ENCODE results near the gene LRRC2. TPM values are rescaled to one million over a fixed set of nuclear protein-coding genes. Genes with fewer than 3 reads are reported as not detected.

Gene LRRC2
- total RNA-seq, 1 experiment from 2014 or later = 2.6 TPM

DNA sequence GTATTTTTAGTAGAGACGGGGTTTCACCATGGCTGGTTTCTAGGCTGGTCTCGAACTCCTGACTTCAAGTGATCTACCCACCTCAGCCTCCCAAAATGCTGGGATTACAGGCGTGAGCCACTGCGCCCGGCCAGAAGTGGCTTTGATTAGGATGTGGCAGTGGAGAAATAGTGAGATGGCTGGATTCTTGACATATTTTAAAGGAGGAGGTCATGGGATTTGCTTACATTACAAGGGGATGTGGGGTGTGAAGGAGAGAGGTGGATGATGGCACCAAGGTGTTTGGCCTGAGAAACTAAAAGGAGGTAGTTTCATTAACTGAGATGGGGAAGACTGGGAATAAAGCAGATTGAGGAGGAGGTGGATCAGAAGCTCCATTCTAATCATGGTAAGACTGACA, 86.4 kb downstream of the LRRC2 start:
- Histone ChIP-seq H3K9ac (ENCODE audit: extremely low read depth, insufficient read length, low read length) (no peak overlapping the region), H3K23ac (ENCODE audit: insufficient read length, low read depth, low read length) (no peak overlapping the region), H3K23me2 (ENCODE audit: insufficient read length, low read depth, low read length, poor library complexity, severe bottlenecking) (no peaks in the 10 kb centered on the region), H2BK12ac (ENCODE audit: insufficient read length, low read depth, low read length) (no peak overlapping the region), H3K4me2 (ENCODE audit: insufficient read depth, insufficient read length, low read length) (no peak overlapping the region), H3K9me3 (ENCODE audit: control insufficient read depth, low read depth, low read length) (no peaks in the 10 kb centered on the region), H3K4me1 (ENCODE audit: insufficient read depth, low read length) (no peaks in the 10 kb centered on the region), H4K20me1 (ENCODE audit: control insufficient read depth, insufficient read depth, insufficient read length) (no peaks in the 10 kb centered on the region), H3K4ac (ENCODE audit: low read depth, low read length) (no peak overlapping the region), H3K27me3 (ENCODE audit: insufficient read depth, low read length) (no peaks in the 10 kb centered on the region), H3K79me1 (ENCODE audit: insufficient read depth, low read depth, low read length, poor library complexity, severe bottlenecking) (no peaks in the 10 kb centered on the region), H3T11ph (ENCODE audit: low read length) (no peak overlapping the region), H2AK5ac (ENCODE audit: insufficient read length, low read length) (no peak overlapping the region), H4K8ac (replicated peaks; ENCODE audit: insufficient read length, low read depth, low read length) (no peak overlapping the region), H2BK20ac (ENCODE audit: low read depth, low read length, poor library complexity, severe bottlenecking) (no peak overlapping the region), H3K56ac (ENCODE audit: insufficient read length, low read depth, low read length) (no peak overlapping the region), H2AFZ (ENCODE audit: low read length) (no peak overlapping the region), H3K18ac (ENCODE audit: insufficient read length, low read depth, low read length) (no peak overlapping the region), H3K79me2 (ENCODE audit: insufficient read depth, low read length) (no peaks in the 10 kb centered on the region), H4K5ac (ENCODE audit: insufficient read length, low read depth, low read length) (no peak overlapping the region), H2BK15ac (ENCODE audit: low read depth, low read length) (no peak overlapping the region), H3K27ac (ENCODE audit: insufficient read length, low read depth, low read length) (no peak overlapping the region), H4K91ac (ENCODE audit: insufficient read length, low read depth, low read length) (no peak overlapping the region), H2BK5ac (ENCODE audit: insufficient read length, low read length) (no peak overlapping the region), H3K14ac (ENCODE audit: insufficient read depth, low read length) (no peak overlapping the region), H2BK120ac (ENCODE audit: low read depth, low read length, poor library complexity, severe bottlenecking) (no peak overlapping the region)
- DNase-seq = no peak
- Mint-ChIP-seq H3K27me3 (ENCODE audit: low read depth) (peaks cover 7% of the 10 kb centered on the region), H3K9me3 (peaks cover 5 to 8% of the 10 kb centered on the region in 2 experiments; a peak in 4 of 5 replicates), H3K4me1 (no peaks in the 10 kb centered on the region), H3K27ac (no peak overlapping the region), H3K36me3 (ENCODE audit: insufficient read depth in 1 of 3, low read depth in 3 of 3) (peaks cover 2 to 10% (median 4%) of the 10 kb centered on the region in 3 experiments; a peak in 5 of 7 replicates), H3K4me3 (no peak overlapping the region)
- TF ChIP-seq CTCF (conservative IDR thresholded peaks at IDR 0.05) = no peak
- WGBS (ENCODE audit: extremely low coverage, insufficient read length, low lambda C conversion rate) = no CpG with 5 or more reads among the region's 5 CpGs
